ENCODE measurements around the gene BMP10.

The BMP10 gene

GRCh38 chr2:68865108-68865507 is 6.1 kb downstream of the BMP10 start:
- DNase-seq (ENCODE audit: low read depth in 2 of 2) = no peak
- no peak for TF ChIP-seq CTCF (IDR thresholded peaks at IDR 0.05; ENCODE audit: low read depth, low read length)
- no peak overlapping the region for H3K4me3 ChIP-seq (replicated peaks in 1 of 2; ENCODE audit: low read depth in 2 of 2, low read length in 2 of 2)

- no peak for TF ChIP-seq CTCF (IDR thresholded peaks at IDR 0.05; ENCODE audit: low read depth, low read length)
- no peak overlapping the region for H3K4me3 ChIP-seq (replicated peaks in 1 of 2; ENCODE audit: low read depth in 2 of 2, low read length in 2 of 2)
- no peak for DNase-seq (ENCODE audit: low read depth in 2 of 2)
Observed at GRCh38 chr2:68863996-68864395, 7.2 kb downstream of the BMP10 start.

DNA sequence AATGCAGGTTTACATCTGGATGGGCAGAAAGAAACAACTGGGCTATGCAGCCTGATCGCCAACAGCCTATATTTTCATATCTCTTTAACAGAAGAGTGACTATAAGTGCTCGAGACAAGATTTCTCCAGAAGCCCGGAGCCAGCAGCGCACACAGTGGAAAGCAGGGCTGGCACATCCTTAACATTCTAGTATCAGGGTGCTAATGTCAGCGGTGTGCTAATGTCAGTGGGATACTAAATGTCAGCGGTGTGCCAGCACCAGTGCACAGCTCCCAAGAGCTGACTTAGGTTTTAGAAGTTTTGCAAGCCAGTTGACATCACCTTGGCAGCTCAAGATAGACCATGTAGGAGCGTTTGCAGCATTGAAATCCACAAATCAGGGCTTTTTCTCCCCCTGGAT is 8.3 kb downstream of the BMP10 start:
- no peak for DNase-seq (ENCODE audit: low read depth in 2 of 2)
- H3K4me3 ChIP-seq (replicated peaks in 1 of 2; ENCODE audit: low read depth in 2 of 2, low read length in 2 of 2) = no peak overlapping the region
- TF ChIP-seq CTCF (IDR thresholded peaks at IDR 0.05; ENCODE audit: low read depth, low read length) = no peak

- no peak for DNase-seq (ENCODE audit: low read depth in 2 of 2)
- H3K4me3 ChIP-seq (replicated peaks in 1 of 2; ENCODE audit: low read depth in 2 of 2, low read length in 2 of 2) = no peak overlapping the region
- no peak for TF ChIP-seq CTCF (IDR thresholded peaks at IDR 0.05; ENCODE audit: low read depth, low read length)
Observed at GRCh38 chr2:68861330-68861729, 9.9 kb downstream of the BMP10 start.

GRCh38 chr2:68860111-68860510 is 11.1 kb downstream of the BMP10 start:
- no peak for DNase-seq (ENCODE audit: low read depth in 2 of 2)
- no peak overlapping the region for H3K4me3 ChIP-seq (replicated peaks in 1 of 2; ENCODE audit: low read depth in 2 of 2, low read length in 2 of 2)
- TF ChIP-seq CTCF (IDR thresholded peaks at IDR 0.05; ENCODE audit: low read depth, low read length) = no peak

DNA sequence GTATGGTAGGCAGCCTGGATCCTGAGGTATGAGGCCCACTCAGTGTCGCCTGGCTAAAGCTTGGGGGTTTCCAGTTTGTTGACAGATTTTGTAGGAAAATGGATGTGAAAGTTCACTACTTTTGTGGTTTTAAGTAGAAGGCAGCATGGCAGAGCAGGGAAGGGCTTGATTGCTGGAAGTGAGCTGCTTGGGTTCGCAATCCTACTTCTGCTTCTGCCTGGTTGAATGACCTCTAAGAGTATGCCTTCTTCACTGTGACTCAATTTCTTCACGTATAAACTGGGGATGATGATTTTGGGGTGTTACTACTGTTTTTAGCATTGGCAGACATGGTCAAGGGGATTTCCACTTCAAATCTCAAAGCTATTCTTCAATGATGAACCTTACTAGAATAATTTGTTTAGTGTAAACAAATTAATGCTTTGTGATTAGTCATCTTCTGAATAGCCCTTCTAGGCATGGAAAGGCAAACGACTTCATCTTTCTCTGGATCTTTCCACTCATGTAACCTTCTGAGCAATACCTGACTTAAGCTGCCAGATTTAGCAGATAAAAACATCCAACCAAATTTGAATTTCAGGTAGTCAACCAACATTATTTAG is 13.2 kb downstream of the BMP10 start:
- no peak for DNase-seq (ENCODE audit: low read depth in 2 of 2)
- no peak for TF ChIP-seq CTCF (IDR thresholded peaks at IDR 0.05; ENCODE audit: low read depth, low read length)

DNA sequence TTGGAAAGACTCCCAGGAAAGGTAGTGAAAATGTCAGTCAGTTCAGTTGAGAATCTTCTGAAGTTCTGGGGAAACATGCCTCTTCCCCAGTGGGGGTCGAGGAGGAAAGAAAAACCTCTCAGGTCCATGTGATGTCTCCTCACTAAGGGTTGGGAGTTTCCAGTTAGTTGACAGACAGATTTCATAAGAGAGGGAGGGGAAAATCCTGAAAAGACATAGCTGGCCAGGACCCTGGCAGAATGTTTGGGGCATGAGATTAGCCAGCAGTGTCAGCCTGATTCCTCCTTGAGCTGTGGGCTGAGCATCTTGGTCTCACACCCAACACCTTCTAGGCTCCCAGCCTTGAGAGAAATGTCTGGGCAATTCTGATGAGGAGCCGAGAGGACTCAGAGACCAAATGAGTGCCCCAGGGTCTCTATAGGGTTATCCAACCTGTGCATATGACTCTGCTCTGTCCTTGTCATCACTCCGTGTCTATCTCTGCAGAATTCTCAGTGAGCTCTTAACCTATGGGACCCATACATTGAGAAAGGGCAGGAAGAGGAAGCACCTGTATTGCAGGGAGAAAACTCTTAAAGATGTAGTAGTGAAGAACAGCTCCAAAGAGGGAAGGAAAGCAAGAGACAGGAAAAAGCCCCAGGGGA is 13.9 kb downstream of the BMP10 start:
- no peak for TF ChIP-seq CTCF (IDR thresholded peaks at IDR 0.05; ENCODE audit: low read depth, low read length)
- no peak for DNase-seq (ENCODE audit: low read depth in 2 of 2)
- H3K4me3 ChIP-seq (replicated peaks in 1 of 2; ENCODE audit: low read depth in 2 of 2, low read length in 2 of 2) = no peak overlapping the region

More for the DNA sequence above, 13.2 kb downstream of the BMP10 start:
- H3K4me3 ChIP-seq (replicated peaks in 1 of 2; ENCODE audit: low read depth in 2 of 2, low read length in 2 of 2) = no peak overlapping the region
